MM.1S (cell line): ENCODE results near the gene SLC35B4.

ENCODE experiments used
- CTCF ChIP-seq: fragments of 300-600 bp; sonication (generic); IDR thresholded peaks from 2 replicates; pipeline ENCODE4 v1.5.1; 2016; ENCODE audit warnings: antibody characterized with exemption, low read length, mixed read lengths
- EZH2 ChIP-seq: fragments of 300-600 bp; sonication (generic); optimal IDR thresholded peaks from 2 replicates; pipeline ENCODE3; 2017; ENCODE audit warnings: low read depth, mild to moderate bottlenecking, antibody characterized with exemption, low read length, mixed read lengths

- TF ChIP-seq CTCF (no peak), EZH2 (no peak)
Measured at GRCh38 chr7:134350709-134351108, 34.0 kb upstream of the SLC35B4 start.
